GM18951 (cell line): ENCODE results near the gene SLC6A11.

ENCODE experiments used
- POLR2A ChIP-seq: IDR thresholded peaks from 4 replicates; pipeline ENCODE4 v1.6.1; 2011; ENCODE audit warnings: mild to moderate bottlenecking; ENCODE audit not compliant: insufficient read length, insufficient read depth; ENCODE audit errors: extremely low read depth
- in situ Hi-C: fragments of 300-500 bp; cut with MboI; formaldehyde crosslinking; loops from one replicate; pipeline ENCODE4 v1.12.0; 2022; ENCODE audit warnings: low sequenced_read_pairs, mixed read lengths, inconsistent platforms; ENCODE audit not compliant: unreplicated experiment

Gene SLC6A11

DNA sequence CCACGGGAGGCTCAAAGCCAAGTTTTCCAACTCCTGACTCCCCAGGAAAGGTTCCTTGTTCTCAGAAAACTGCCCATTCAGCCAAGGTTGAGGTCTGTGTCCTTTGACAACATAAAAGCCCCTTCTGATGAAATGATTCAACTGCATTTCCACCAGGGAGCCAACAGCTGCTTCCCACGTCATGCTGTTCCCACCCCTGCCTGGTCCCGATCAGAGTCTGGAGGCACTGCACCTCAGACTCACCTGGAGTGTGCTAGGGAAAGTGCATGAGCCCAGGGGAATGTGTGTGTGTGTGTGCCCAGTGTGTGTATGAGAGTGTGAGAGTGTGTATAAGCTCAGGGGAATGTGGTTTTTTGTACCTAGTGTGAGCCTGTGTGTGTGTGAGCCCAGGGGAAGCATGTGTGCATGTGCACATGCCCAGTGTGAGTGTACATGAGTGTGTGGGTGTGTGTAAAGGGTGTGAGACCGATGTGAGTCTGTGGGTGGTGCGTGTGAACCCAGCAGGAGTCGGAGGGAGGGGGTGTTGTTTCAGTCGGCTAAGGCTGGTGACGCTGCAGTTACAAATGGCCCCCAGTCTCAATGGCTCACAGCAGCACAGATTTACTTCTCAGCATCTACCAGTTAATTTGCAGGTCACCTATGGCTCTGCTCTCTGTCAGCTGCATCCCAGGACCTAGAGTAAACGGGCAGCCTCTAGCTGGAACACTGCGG lies 156.2 kb downstream of the SLC6A11 start:
- no peak for TF ChIP-seq POLR2A
- in situ Hi-C loops = no loop called here

DNA sequence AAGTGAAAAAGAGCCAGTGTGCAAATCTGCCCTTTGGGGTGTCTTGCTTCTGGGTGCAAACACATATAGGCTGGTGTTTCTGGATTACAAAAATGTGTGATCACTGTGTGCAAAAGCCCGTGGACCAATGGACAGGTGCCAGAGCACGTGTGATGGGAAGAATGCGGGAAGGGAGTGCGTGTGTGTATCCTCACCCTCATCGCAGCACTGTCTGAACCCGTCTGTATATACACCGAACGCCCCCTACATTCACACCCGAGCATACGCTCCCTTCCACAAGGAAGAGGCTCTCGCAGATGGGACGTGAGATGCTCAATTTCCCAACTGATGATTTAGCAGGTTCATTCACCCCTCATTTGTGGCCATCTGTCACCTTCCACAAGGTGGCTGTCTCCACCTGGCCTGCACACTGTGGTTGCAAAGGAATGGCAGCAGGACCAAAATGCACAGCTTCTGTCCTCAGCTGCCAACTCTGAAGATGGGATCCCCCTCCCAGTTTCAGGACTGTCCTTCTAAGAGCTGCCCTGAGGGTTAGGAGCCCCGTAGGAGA lies 157.1 kb downstream of the SLC6A11 start:
- in situ Hi-C loops = no loop called here
- no peak for TF ChIP-seq POLR2A

DNA sequence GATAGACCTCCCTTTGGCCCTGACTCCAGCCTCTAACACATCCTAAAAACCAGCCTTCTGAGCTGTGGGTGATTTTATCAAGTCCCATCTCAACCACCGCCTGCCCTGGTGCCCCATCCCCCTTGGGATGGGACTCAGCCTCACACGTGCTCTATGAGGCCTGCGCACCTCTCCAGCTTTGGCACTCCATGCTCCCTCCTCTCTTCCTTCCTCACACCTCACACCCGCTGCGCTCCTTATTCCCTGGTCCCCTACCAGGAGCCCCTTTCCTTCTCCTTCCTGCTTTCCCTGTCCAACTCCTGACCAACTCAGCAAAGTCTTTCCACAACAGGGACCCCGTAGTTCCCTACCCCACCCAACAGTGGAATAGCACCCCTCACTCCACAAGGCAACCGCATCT lies 158.1 kb downstream of the SLC6A11 start:
- in situ Hi-C loops = no loop called here
- TF ChIP-seq POLR2A = no peak

DNA sequence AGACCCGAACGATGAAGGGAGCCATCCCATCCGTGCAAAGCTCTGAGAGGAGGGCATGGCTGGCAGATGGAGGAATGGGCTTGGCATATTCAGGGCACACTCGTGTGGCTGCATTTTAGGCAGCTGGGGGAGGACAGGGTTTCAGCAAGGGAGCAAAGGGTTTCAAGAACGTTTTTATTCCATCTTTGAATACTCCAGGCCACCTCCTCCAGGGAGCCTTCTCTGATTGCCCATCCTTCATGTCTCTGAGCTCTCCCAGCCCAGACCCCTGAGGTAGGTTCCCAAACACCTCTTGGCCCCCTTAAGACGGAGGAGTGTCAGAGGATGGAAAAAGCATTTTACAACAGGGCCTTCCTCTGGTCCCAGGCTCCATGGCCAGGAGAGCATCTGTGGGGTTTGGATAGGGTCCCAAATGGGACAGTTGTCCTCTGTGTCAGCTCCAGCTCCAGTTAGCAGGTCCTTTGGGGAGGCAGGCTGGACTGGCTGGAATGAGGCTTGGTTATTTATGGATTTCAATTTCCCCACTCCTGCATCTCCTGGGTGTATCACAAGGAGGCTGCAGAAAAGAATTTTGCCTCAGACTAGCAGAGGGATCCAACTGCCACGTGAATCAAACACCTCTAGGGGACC lies 158.8 kb downstream of the SLC6A11 start:
- no peak for TF ChIP-seq POLR2A
- in situ Hi-C loops = no loop called here

DNA sequence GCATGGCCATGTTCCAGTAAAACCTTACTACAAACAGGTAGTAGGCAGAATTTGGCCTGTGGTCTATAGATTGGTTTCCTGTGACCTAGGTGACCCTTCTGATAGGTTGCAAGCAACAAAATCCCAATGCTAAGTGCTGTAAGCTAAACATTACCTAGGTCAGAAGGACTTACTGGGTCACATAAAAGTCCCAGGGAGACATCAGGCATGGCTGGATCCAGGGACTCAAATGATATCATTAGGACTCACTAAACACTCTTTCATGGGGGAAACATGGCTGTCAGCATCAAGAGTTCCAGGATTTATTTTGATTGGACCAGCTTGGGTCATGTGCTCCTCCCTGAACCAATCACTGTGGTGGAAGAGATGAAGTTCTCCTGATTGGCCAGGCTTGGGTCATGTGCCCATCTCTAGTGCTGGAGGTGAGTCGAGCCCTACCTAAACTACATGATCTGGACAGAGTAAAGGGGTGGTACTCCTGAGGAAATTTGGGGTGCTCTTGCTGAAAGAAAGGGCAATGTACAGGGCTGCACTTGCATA lies 159.7 kb downstream of the SLC6A11 start:
- in situ Hi-C loops = no loop called here
- TF ChIP-seq POLR2A = no peak

DNA sequence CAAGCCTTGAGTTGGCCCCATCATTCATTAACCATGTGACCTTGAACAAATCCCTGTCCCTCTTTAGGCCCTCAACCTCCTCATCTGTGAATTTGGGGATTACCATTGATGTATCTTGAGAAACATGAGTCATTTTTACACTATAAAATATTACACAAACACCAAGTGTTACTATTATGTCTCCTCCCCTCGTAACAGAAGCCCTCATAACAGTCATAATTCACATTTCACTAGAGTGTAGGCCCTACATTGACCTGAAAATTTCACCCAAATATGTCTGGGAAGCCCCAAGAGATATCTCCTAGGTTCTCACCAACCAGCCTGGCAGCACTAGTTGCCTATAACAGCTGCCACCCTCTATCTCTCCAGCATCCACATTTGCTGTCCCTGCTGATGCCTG lies 160.7 kb downstream of the SLC6A11 start:
- TF ChIP-seq POLR2A = no peak
- in situ Hi-C loops = no loop called here

DNA sequence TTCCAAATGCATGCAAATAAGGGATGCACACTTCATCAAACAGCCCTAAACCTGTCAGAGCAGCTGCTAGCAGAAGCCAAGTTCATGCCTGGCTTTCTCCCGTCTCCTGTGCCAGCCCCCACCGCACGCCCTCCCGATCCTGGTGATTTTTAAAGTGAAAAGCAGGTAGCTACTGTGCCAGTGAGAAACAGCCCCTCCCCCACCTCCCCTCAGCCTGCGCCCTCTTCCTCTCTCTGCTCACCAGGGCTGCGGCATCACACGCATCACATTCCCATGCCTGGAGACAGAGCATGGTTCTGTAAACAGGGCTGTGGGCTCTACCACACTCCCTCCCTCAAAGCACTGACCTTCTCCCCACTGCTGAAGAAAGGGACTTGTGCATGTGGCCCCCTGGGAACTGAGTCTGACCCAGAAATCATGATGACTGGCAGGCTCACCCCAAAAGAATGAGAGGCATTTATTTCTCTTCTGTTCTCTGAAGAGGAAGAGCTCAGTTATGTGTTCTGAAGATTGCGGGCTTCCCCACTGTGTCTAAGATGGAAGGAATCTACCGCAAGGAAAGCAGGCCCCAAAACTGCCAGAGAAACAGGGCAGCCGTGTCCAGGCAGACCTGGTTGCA lies 162.0 kb downstream of the SLC6A11 start:
- TF ChIP-seq POLR2A = no peak
- in situ Hi-C loops = no loop called here

DNA sequence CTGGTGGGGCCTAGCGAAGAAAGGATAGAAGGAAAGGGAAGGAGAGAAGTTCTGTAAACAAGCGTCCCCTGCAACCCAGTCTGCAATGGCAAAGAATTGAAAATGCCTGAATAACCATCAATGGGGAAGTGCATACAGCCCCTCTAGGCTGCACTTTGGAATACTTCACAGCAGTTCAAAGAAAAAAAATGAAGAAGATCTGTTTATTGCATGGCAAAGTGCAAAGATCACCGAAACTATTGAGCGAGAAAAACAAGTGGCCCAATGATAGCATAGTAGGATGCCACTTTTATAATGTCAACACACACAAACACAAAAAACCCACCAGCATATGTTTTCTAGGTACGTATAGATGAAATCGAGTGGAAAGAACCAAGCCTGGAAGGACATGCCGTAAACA lies 162.9 kb downstream of the SLC6A11 start:
- in situ Hi-C loops = no loop called here
- TF ChIP-seq POLR2A = no peak

DNA sequence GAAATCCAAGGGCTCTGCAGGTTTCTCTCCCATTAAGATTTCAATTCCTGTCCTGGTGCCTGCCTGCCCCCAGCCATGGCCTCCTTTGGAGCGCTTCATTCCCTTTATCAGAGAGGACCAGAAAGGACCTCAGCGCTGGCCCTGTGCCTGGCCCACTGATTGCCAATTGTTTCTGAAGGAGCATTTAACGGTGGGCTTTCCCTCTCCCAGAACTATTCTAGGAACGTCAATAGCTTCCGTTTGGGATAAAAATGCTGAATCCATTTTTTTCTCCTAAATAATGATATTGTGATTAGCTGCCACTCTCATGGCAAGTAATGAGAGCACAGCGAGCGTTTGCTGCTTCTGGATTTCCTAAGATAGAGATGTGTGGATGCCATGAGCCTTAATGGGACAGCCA lies 164.3 kb downstream of the SLC6A11 start:
- in situ Hi-C loops = no loop called here

DNA sequence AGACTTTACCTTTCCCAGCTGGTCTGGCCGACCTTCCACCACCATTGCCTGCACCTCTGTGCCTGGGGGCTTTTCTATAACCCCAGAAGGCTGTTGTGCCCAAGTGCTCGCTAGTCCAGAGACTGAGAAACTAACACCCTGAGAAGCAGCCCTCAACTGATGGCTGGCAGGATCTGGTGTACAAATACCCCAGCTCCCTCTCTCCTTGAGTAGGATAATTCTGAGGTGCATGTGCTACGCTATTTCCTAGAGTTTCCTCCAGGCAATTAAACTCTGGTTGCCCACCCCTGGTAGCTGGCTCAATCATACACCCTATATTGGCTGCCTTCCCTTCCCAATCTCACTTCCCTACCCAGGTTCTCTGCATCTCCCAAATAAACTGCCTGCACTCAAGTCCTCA lies 165.0 kb downstream of the SLC6A11 start:
- in situ Hi-C loops = no loop called here

More for the DNA sequence above, 164.3 kb downstream of the SLC6A11 start:
- TF ChIP-seq POLR2A = no peak

DNA sequence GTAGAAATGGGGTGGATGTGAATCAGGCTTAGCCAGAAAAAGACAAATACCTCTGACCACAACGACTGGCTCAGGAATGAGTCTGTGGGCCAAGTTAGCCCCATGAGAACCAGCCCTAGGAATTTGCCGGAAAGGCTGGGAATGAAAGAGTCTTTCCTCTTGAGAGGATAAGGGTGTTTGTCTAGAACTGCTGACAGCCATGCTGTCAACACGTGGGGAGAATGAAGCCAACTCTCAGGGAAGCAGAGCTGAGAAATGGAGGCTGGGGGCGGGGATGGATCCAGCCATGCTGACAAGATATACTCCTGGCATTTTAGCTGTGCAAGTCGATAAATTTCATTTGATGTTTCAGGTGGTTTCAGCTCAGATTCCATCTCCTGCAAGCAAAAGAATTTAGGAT lies 165.9 kb downstream of the SLC6A11 start:
- in situ Hi-C loops = no loop called here
- TF ChIP-seq POLR2A = no peak

More for the DNA sequence above, 165.0 kb downstream of the SLC6A11 start:
- TF ChIP-seq POLR2A = no peak

DNA sequence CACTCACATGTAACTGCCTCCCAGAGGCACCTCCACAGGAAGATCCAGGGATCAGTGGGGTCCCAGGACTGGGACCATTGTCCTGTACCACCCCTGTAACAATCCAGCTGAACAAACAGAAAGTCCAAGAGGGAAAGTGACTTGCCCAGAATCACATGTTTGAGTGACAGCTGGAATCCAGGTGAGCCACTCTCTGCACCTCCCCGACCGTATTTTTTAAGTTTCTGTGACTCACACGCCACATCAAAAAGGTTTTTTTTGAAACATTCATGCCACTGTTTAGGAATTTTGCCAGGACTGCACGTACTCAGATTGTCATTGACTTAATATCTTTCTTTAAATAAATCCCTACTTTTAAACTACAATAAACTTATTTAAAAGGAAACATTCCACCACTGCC lies 166.8 kb downstream of the SLC6A11 start:
- TF ChIP-seq POLR2A = no peak
- in situ Hi-C loops = no loop called here

DNA sequence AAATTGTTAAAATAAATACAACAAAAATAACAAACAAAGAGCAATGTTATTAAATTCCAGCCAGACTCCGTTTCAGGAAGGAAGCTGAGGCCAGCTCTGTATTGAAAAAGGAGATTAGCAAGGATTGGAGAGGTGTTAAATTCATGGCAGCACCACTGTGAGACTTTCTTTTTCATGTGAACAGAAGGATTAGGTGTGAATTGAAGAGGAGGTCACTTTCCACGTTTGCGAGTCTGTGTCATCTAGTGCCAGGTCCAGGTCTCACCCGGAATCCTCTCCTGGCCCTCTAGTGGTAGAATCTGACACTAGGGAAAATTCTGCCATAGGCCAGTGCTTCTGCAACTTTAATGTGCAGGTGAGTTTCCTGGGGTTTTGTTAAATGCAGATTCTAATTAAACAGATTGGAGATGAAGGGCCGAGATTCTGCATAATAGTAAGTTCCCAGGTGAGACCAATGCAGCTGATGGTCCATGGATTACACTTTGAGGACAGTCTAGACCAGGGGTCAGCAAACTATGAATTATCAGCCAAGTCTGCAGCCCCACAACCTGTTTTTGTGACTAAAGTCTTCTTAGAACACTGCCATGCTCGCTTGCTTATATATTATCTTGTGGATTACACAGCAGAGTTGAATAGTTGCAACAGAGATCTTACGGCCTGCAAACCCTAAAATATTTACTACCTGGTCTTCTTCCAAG lies 167.3 kb downstream of the SLC6A11 start:
- in situ Hi-C loops = no loop called here
- no peak for TF ChIP-seq POLR2A
